Calu3 (cell line): ENCODE measurements around the gene INF2. TPM values are rescaled to one million over a fixed set of nuclear protein-coding genes. Genes with fewer than 3 reads are reported as not detected.

Source experiments
- BruUV-seq: library from RNA; stranded (reverse); fragments of 400-500 nt; replicated peaks from 2 replicates; lab custom pipeline; 2021; lab: Mats Ljungman, UMichigan
- CTCF ChIA-PET: fragments of 300-600 bp; sonication (Branson Sonifier 250); formaldehyde crosslinking; loops from one replicate; lab custom pipeline; 2022; ENCODE audit warnings: antibody characterized with exemption; lab: Charles Lee
- DNase-seq: peaks from one replicate; pipeline ENCODE4 v3.0.0; 2022
- H3K27ac Mint-ChIP-seq: one replicate; pipeline ENCODE4 v1.8.0; 2022; ENCODE audit warnings: mixed read lengths; ENCODE audit not compliant: unreplicated experiment
- H3K27me3 Mint-ChIP-seq: one replicate; pipeline ENCODE4 v1.8.0; 2022; ENCODE audit warnings: mixed read lengths; ENCODE audit not compliant: unreplicated experiment
- H3K36me3 Mint-ChIP-seq: one replicate; pipeline ENCODE4 v1.8.0; 2022; ENCODE audit warnings: mild to moderate bottlenecking, moderate library complexity, mixed read lengths; ENCODE audit not compliant: insufficient read depth, unreplicated experiment
- H3K4me1 Mint-ChIP-seq: one replicate; pipeline ENCODE4 v1.8.0; 2022; ENCODE audit warnings: mild to moderate bottlenecking, low read depth, mixed read lengths; ENCODE audit not compliant: unreplicated experiment
- H3K4me3 Mint-ChIP-seq: one replicate; pipeline ENCODE4 v1.8.0; 2022; ENCODE audit warnings: mild to moderate bottlenecking, low read depth, moderate library complexity, mixed read lengths; ENCODE audit not compliant: unreplicated experiment
- H3K9me3 Mint-ChIP-seq: one replicate; pipeline ENCODE4 v1.8.0; 2022; ENCODE audit warnings: low read depth, mixed read lengths; ENCODE audit not compliant: unreplicated experiment
- CTCF ChIP-seq: fragments of 200-600 bp; IDR thresholded peaks from one replicate; pipeline ENCODE4 v1.8.0; 2022; ENCODE audit warnings: antibody characterized with exemption; ENCODE audit not compliant: unreplicated experiment
- intact Hi-C: fragments of 100-400 bp; cut with micrococcal nuclease; formaldehyde crosslinking; loops from one replicate; pipeline ENCODE4 v1.10.0; 2022; ENCODE audit not compliant: unreplicated experiment
- total RNA-seq: library from RNA; stranded (reverse); gene quantifications from 2 replicates; pipeline ENCODE4 v1.2.3, GENCODE V29; 2022

The INF2 gene
- total RNA-seq, 1 experiment from 2014 or later: 208 TPM

- DNase-seq: no peak
- peaks cover 25% of the 10 kb centered on the region for H3K36me3 Mint-ChIP-seq
- no peak for TF ChIP-seq CTCF
- CTCF ChIA-PET: no interaction called here
- BruUV-seq: no TSS peak
- H3K4me1 Mint-ChIP-seq: peaks cover 12% of the 10 kb centered on the region
- no peaks in the 10 kb centered on the region for H3K9me3 Mint-ChIP-seq
- intact Hi-C loops: no loop called here
- no peak overlapping the region for H3K27ac Mint-ChIP-seq
- no peak overlapping the region for H3K4me3 Mint-ChIP-seq
- H3K27me3 Mint-ChIP-seq: no peaks in the 10 kb centered on the region
These were observed 68.4 kb downstream of the INF2 start for GRCh38 chr14:104757681-104758392.

- H3K4me1 Mint-ChIP-seq: peaks cover 3% of the 10 kb centered on the region
- CTCF ChIA-PET: interaction anchor here (0.6 kb wide), 1 partner anchor 585 kb away, joined by 3 read pairs; no protein-coding TSS in a partner anchor
- H3K4me3 Mint-ChIP-seq: no peak overlapping the region
- peaks cover 11% of the 10 kb centered on the region for H3K36me3 Mint-ChIP-seq
- H3K27me3 Mint-ChIP-seq: no peaks in the 10 kb centered on the region
- no peaks in the 10 kb centered on the region for H3K9me3 Mint-ChIP-seq
- no peak for DNase-seq
- no peak for TF ChIP-seq CTCF
- no peak overlapping the region for H3K27ac Mint-ChIP-seq
- no TSS peak for BruUV-seq
- intact Hi-C loops: no loop called here
These were observed 69.9 kb downstream of the INF2 start for GRCh38 chr14:104758981-104759969.

GRCh38 chr14:104765517-104765916, 76.1 kb downstream of the INF2 start:
- CTCF ChIA-PET: no interaction called here
- H3K4me1 Mint-ChIP-seq: no peaks in the 10 kb centered on the region
- no peaks in the 10 kb centered on the region for H3K9me3 Mint-ChIP-seq
- H3K36me3 Mint-ChIP-seq: peaks cover 8% of the 10 kb centered on the region
- no TSS peak for BruUV-seq
- no peak for TF ChIP-seq CTCF
- intact Hi-C loops: no loop called here
- DNase-seq: no peak
- no peak overlapping the region for H3K4me3 Mint-ChIP-seq
- H3K27me3 Mint-ChIP-seq: no peaks in the 10 kb centered on the region
- H3K27ac Mint-ChIP-seq: no peak overlapping the region

GRCh38 chr14:104766256-104766862, 76.9 kb downstream of the INF2 start:
- Mint-ChIP-seq H3K27ac (no peak overlapping the region), H3K4me1 (no peaks in the 10 kb centered on the region), H3K27me3 (no peaks in the 10 kb centered on the region), H3K4me3 (no peak overlapping the region), H3K9me3 (no peaks in the 10 kb centered on the region), H3K36me3 (peaks cover 16% of the 10 kb centered on the region)
- DNase-seq: no peak
- CTCF ChIA-PET: no interaction called here
- no peak for TF ChIP-seq CTCF
- BruUV-seq: no TSS peak
- intact Hi-C loops: no loop called here
